Measurements from ENCODE around the gene NSMF.

GRCh38 chr9:137423514-137424291 is 35.4 kb downstream of the NSMF start:
- TF ChIP-seq SPI1 (IDR thresholded peaks at IDR 0.05; ENCODE audit: borderline replicate concordance, insufficient read depth, low read depth, low read length) (no peak), REST (IDR thresholded peaks at IDR 0.05; ENCODE audit: low read depth, low read length) (no peak), EZH2 (IDR thresholded peaks at IDR 0.05; ENCODE audit: borderline replicate concordance, control insufficient read depth, low read depth, low read length) (no peak), RAD51 (IDR thresholded peaks at IDR 0.05) (no peak), POLR2AphosphoS5 (IDR thresholded peaks at IDR 0.05; ENCODE audit: low read length) (no peak), JUND (IDR thresholded peaks at IDR 0.05; ENCODE audit: low read depth, low read length) (no peak), GABPA (IDR thresholded peaks at IDR 0.05; ENCODE audit: low read depth) (no peak), HCFC1 (IDR thresholded peaks at IDR 0.05; ENCODE audit: low read length) (no peak), CTCF (IDR thresholded peaks at IDR 0.05 in 2 of 3, conservative IDR thresholded peaks at IDR 0.05 in 1 of 3; ENCODE audit: control insufficient read depth in 2 of 3, extremely low read depth in 1 of 3, insufficient read depth in 1 of 3, low read depth in 3 of 3, low read length in 3 of 3) (peak in 1 of 3 experiments; percentile 0; a peak in 1 of 6 replicates)
